SU-DHL-6 (cell line): Measurements from ENCODE around the gene RBM6.
A peak's percentile ranks its signal among the peaks of the same experiment; 100 is the strongest.

Source experiments
- H2AFZ ChIP-seq: fragments of 200-600 bp; sonication (generic); 2 replicates; pipeline ENCODE4 v1.6.1; 2014; ENCODE audit warnings: low read depth, mild to moderate bottlenecking, moderate library complexity, mixed read lengths, antibody characterized with exemption, low read length; ENCODE audit not compliant: severe bottlenecking
- H3F3A ChIP-seq: fragments of 200-600 bp; shearing (Covaris generic); 2 replicates; pipeline ENCODE4 v1.6.0; 2016; ENCODE audit warnings: antibody characterized with exemption, mild to moderate bottlenecking; ENCODE audit not compliant: insufficient read depth
- H3K27ac ChIP-seq: fragments of 200-600 bp; sonication (generic); 2 replicates; pipeline ENCODE4 v1.5.1; 2016; ENCODE audit warnings: low read depth, mild to moderate bottlenecking, low read length, moderate library complexity, mixed read lengths
- H3K27me3 ChIP-seq: fragments of 200-600 bp; sonication (generic), shearing (Covaris generic); 2 replicates; pipeline ENCODE4 v1.6.0; 2014; ENCODE audit warnings: mild to moderate bottlenecking, low read length
- H3K36me3 ChIP-seq: fragments of 200-600 bp; sonication (generic); 2 replicates; pipeline ENCODE4 v1.6.1; 2014; ENCODE audit warnings: mild to moderate bottlenecking, low read length, mixed read lengths
- H3K4me2 ChIP-seq: fragments of 300-600, 200-600 bp; shearing (Covaris generic), sonication (generic); 2 replicates; pipeline ENCODE4 v1.6.0; 2014; ENCODE audit warnings: low read length, low read depth, mild to moderate bottlenecking; ENCODE audit not compliant: poor library complexity, severe bottlenecking
- H3K4me3 ChIP-seq: fragments of 200-600 bp; sonication (generic); 2 replicates; pipeline ENCODE4 v1.5.1; 2014; ENCODE audit warnings: antibody characterized with exemption, low read length, mild to moderate bottlenecking, mixed read lengths; ENCODE audit not compliant: insufficient read depth, poor library complexity, severe bottlenecking
- H3K79me2 ChIP-seq: fragments of 200-600 bp; sonication (generic); 2 replicates; pipeline ENCODE4 v1.6.1; 2014; ENCODE audit warnings: mild to moderate bottlenecking, low read length, moderate library complexity; ENCODE audit not compliant: insufficient read depth
- H3K9ac ChIP-seq: fragments of 200-600 bp; sonication (generic); 2 replicates; pipeline ENCODE4 v1.7.0; 2014; ENCODE audit warnings: mild to moderate bottlenecking, low read length
- H3K9me2 ChIP-seq: fragments of 200-600 bp; sonication (generic); replicated peaks from 2 replicates; pipeline ENCODE4 v1.6.1; 2014; ENCODE audit warnings: low read length; ENCODE audit not compliant: insufficient read depth
- H3K9me3 ChIP-seq: fragments of 200-600 bp; sonication (generic); 2 replicates; pipeline ENCODE4 v1.6.1; 2014; ENCODE audit warnings: low read length, mixed read lengths; ENCODE audit not compliant: insufficient read depth
- H4K20me1 ChIP-seq: fragments of 200-600 bp; sonication (generic); 2 replicates; pipeline ENCODE4 v1.6.1; 2014; ENCODE audit warnings: low read depth, mild to moderate bottlenecking, antibody characterized with exemption, low read length, moderate library complexity, mixed read lengths
- EZH2phosphoT487 ChIP-seq: fragments of 200-600 bp; sonication (generic), shearing (Covaris generic); conservative IDR thresholded peaks from 2 replicates; pipeline ENCODE4 v1.6.1; 2018; ENCODE audit warnings: mild to moderate bottlenecking, antibody characterized with exemption, low read length, moderate library complexity, mixed read lengths
- TF ChIP-seq, protein P1 (sequence below): fragments of 200-600 bp; sonication (generic); IDR thresholded peaks from one replicate; pipeline ENCODE4 v1.5.1; 2017; ENCODE audit warnings: antibody characterized with exemption, mild to moderate bottlenecking, low read length, moderate library complexity; ENCODE audit not compliant: insufficient read depth, poor library complexity, severe bottlenecking

The RBM6 gene

DNA sequence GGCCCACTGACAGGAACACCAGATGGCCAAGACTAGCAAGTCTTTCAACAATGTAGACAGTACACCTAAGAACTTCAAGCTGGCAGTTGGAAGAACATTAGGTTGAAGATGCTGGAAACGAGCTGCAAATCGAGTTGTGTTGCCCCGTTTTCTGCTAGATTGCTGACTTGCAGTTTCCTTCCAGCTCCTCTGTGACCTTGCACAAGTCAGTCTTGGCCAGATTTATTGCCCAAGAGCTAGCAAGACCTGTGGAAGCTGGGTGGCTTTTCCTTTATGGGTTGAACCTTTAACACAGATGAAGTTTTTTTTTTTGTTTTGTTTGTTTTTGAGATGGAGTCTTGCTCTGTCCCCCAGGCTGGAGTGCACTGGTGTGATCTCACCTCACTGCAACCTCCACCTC lies 2.9 kb upstream of the RBM6 start:
- no peaks in the 10 kb centered on the region for H3K9me2 ChIP-seq
- H3K27ac ChIP-seq = no peak overlapping the region
- H3K4me2 ChIP-seq = no peak overlapping the region

DNA sequence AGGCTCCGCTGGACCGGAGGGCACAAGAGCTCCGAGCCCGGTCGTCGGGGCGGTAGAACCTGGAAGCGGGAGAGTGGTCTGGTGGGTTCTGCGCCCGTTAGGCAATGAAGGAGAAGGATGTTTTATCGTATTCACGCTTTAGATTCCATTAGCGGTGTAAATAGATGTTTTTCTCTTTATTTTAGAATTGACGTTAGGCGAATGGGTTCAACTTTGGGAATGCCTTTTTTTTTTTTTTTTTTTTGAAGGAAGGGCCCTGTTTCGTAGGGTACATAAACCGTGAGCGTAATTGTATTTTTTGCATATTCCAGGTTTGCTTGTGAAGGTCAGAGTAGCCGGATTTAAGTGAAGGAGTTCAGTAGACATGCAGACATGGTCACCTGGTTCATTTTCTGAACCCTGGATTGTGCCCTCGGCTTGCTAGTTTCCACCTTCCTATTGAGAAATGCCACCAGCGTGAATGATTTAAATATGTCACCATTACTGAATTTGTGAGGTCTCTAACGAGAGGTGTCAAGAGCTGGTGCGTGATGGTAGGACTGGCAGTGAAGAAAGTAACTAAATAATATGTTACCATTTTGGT lies 808 bp downstream of the RBM6 start:
- H3K9me2 ChIP-seq = no peaks in the 10 kb centered on the region
- peaks cover 55% of the 10 kb centered on the region for H3K79me2 ChIP-seq
- H3K4me3 ChIP-seq = peak overlapping the region; percentile 82
- H3K9ac ChIP-seq = peak overlapping the region; percentile 83
- H3K27ac ChIP-seq = peak overlapping the region; percentile 89
- no peak overlapping the region for H2AFZ ChIP-seq
- H3K9me3 ChIP-seq = peaks cover 4% of the 10 kb centered on the region; the same call in 1 of the 2 replicates
- TF ChIP-seq EZH2phosphoT487 = no peak
- TF ChIP-seq, protein P1, sequence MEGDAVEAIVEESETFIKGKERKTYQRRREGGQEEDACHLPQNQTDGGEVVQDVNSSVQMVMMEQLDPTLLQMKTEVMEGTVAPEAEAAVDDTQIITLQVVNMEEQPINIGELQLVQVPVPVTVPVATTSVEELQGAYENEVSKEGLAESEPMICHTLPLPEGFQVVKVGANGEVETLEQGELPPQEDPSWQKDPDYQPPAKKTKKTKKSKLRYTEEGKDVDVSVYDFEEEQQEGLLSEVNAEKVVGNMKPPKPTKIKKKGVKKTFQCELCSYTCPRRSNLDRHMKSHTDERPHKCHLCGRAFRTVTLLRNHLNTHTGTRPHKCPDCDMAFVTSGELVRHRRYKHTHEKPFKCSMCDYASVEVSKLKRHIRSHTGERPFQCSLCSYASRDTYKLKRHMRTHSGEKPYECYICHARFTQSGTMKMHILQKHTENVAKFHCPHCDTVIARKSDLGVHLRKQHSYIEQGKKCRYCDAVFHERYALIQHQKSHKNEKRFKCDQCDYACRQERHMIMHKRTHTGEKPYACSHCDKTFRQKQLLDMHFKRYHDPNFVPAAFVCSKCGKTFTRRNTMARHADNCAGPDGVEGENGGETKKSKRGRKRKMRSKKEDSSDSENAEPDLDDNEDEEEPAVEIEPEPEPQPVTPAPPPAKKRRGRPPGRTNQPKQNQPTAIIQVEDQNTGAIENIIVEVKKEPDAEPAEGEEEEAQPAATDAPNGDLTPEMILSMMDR = no peak
- no peaks in the 10 kb centered on the region for H3K27me3 ChIP-seq
- peaks cover 22% of the 10 kb centered on the region for H3K36me3 ChIP-seq
- H3K4me2 ChIP-seq = peak overlapping the region; percentile 79
- no peaks in the 10 kb centered on the region; the same call in 1 of the 2 replicates for H4K20me1 ChIP-seq
- peaks cover 40% of the 10 kb centered on the region for H3F3A ChIP-seq

More for the DNA sequence above, 2.9 kb upstream of the RBM6 start:
- Histone ChIP-seq H3F3A (peaks cover 19% of the 10 kb centered on the region), H3K79me2 (peaks cover 19% of the 10 kb centered on the region), H4K20me1 (no peaks in the 10 kb centered on the region), H3K9me3 (no peaks in the 10 kb centered on the region), H3K9ac (no peak overlapping the region), H2AFZ (peak overlapping the region; percentile 44), H3K36me3 (no peaks in the 10 kb centered on the region), H3K4me3 (no peak overlapping the region), H3K27me3 (no peaks in the 10 kb centered on the region)
- TF ChIP-seq, protein P1 = no peak
- TF ChIP-seq EZH2phosphoT487 = no peak

DNA sequence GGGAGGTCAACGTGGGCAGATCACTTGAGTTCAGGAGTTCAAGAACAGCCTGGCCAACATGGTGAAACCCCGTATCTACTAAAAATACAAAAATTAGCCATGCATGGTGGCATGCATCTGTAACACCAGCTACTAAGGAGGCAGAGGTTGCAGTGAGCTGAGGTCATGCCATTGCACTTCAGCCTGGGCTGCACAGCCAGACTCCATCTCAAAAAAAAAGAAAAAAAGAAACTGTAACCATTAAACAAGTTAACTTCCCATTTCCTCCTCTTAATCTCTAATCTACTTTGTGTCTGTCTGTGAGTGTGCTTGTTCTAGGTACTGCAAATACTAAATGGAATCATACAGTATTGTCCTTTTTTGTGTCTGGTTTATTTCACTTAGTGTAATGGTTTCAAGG lies 2.7 kb downstream of the RBM6 start:
- Histone ChIP-seq H3K9ac (no peak overlapping the region), H3K4me3 (peak overlapping the region; percentile 20), H3K9me2 (no peaks in the 10 kb centered on the region), H3F3A (peaks cover 56% of the 10 kb centered on the region), H3K79me2 (peaks cover 69% of the 10 kb centered on the region), H3K9me3 (peaks cover 16% of the 10 kb centered on the region; the same call in 1 of the 2 replicates), H3K27ac (peak overlapping the region; percentile 89), H3K36me3 (peaks cover 32% of the 10 kb centered on the region), H4K20me1 (peaks cover 3% of the 10 kb centered on the region; the same call in 1 of the 2 replicates), H3K27me3 (no peaks in the 10 kb centered on the region), H2AFZ (no peak overlapping the region), H3K4me2 (peak overlapping the region; percentile 79)
- no peak for TF ChIP-seq EZH2phosphoT487
- TF ChIP-seq, protein P1 = no peak
